ENCODE measurements around the gene IDE.

GRCh38 chr10:92480413-92480812 is 93.5 kb downstream of the IDE start:
- no peak for TF ChIP-seq CTCF (conservative IDR thresholded peaks at IDR 0.05 in 1 of 2, IDR thresholded peaks at IDR 0.05 in 1 of 2; ENCODE audit: extremely low read depth in 1 of 2, insufficient read depth in 1 of 2, low read depth in 1 of 2, low read length in 2 of 2)
- no peak for TF ChIP-seq EZH2 (IDR thresholded peaks at IDR 0.05; ENCODE audit: borderline replicate concordance, low read length)
